CD4-positive, alpha-beta T cell treated with Interleukin-10 for 1 hour (primary cell): ENCODE data around the gene S100A13.
"Not testable (repeated sequence)": the region's sequence is repeated elsewhere in the genome, so short reads cannot be mapped to it uniquely, and the experiment has no call there.

Source experiments
- DNase-seq: peaks from one replicate; pipeline ENCODE4 v3.0.0-alpha.2; 2020

S100A13 gene

GRCh38 chr1:153647346-153647714 lies 20.0 kb upstream of the S100A13 start:
- no peak for DNase-seq

GRCh38 chr1:153646672-153647345 lies 19.5 kb upstream of the S100A13 start:
- no peak for DNase-seq

GRCh38 chr1:153643816-153644215 lies 16.5 kb upstream of the S100A13 start:
- DNase-seq = no peak

- DNase-seq = no peak
Observed at GRCh38 chr1:153643100-153643499, 15.8 kb upstream of the S100A13 start.

GRCh38 chr1:153642161-153642560 lies 14.9 kb upstream of the S100A13 start:
- DNase-seq = no peak

- DNase-seq = no peak
Observed at GRCh38 chr1:153640861-153641260, 13.6 kb upstream of the S100A13 start.

- not testable (repeated sequence) for DNase-seq
Observed at GRCh38 chr1:153640213-153640612, 12.9 kb upstream of the S100A13 start.

GRCh38 chr1:153639280-153639679 lies 12.0 kb upstream of the S100A13 start:
- no peak for DNase-seq

GRCh38 chr1:153638261-153638660 lies 11.0 kb upstream of the S100A13 start:
- no peak for DNase-seq

- no peak for DNase-seq
Observed at GRCh38 chr1:153636312-153636711, 9.0 kb upstream of the S100A13 start.

- no peak for DNase-seq
Observed at GRCh38 chr1:153635872-153636271, 8.6 kb upstream of the S100A13 start.

- peak; percentile 97 for DNase-seq
Observed at GRCh38 chr1:153633754-153634665, 6.7 kb upstream of the S100A13 start, which contains the start of gene CHTOP. TSS of gene CHTOP (plus strand) at chr1:153634066. CDS start at chr1:153636589, 2,523 bp downstream.

GRCh38 chr1:153633161-153633753 lies 6.0 kb upstream of the S100A13 start:
- DNase-seq = no peak

- DNase-seq = no peak
Observed at GRCh38 chr1:153631047-153632022, 4.0 kb upstream of the S100A13 start.

- DNase-seq = no peak
Observed at GRCh38 chr1:153630384-153630783, 3.1 kb upstream of the S100A13 start.

GRCh38 chr1:153629971-153630370 lies 2.7 kb upstream of the S100A13 start:
- no peak for DNase-seq

GRCh38 chr1:153629343-153629665 lies 2.0 kb upstream of the S100A13 start:
- no peak for DNase-seq

GRCh38 chr1:153628638-153629342 lies 1.5 kb upstream of the S100A13 start:
- no peak for DNase-seq

- DNase-seq = no peak
Observed at GRCh38 chr1:153627715-153628626, 666 bp upstream of the S100A13 start, which contains the start of gene S100A1. TSS of gene S100A1 (plus strand) at chr1:153628434. CDS start at chr1:153630522, 2,088 bp downstream.

GRCh38 chr1:153626477-153626903 lies 815 bp downstream of the S100A13 start:
- no peak for DNase-seq
